NOMO-1 (cell line): Measurements from ENCODE around the gene IRF2BPL.
"Not testable (repeated sequence)": the region's sequence is repeated elsewhere in the genome, so short reads cannot be mapped to it uniquely, and the experiment has no call there.

Experiments used
- DNase-seq, 2 experiments: peaks; one replicate each; lab custom pipeline; 2025; ENCODE audit not compliant: unreplicated experiment in 2 of 2; lab: John Stamatoyannopoulos, UW

The IRF2BPL gene

GRCh38 chr14:77036484-77037214 lies 8.1 kb upstream of the IRF2BPL start:
- no peak for DNase-seq

- no peak for DNase-seq
Measured at GRCh38 chr14:77035267-77035666, 6.8 kb upstream of the IRF2BPL start.

- DNase-seq: peak; percentile 71 to 75
Measured at GRCh38 chr14:77033622-77034589, 5.4 kb upstream of the IRF2BPL start.

- DNase-seq: peak; percentile 77 to 84
Measured at GRCh38 chr14:77032844-77033621, 4.5 kb upstream of the IRF2BPL start.

- no peak for DNase-seq
Measured at GRCh38 chr14:77032491-77032843, 4.0 kb upstream of the IRF2BPL start.

GRCh38 chr14:77031759-77032490 lies 3.4 kb upstream of the IRF2BPL start:
- no peak for DNase-seq

GRCh38 chr14:77027538-77028383 lies 747 bp downstream of the IRF2BPL start:
- peak in 1 of 2 experiments; percentile 55 for DNase-seq

- peak; percentile 46 to 55 for DNase-seq
Measured at GRCh38 chr14:77026930-77027537, 1.5 kb downstream of the IRF2BPL start.

GRCh38 chr14:77026166-77026929 lies 2.2 kb downstream of the IRF2BPL start:
- no peak for DNase-seq

- no peak for DNase-seq
Measured at GRCh38 chr14:77025744-77026165, 2.8 kb downstream of the IRF2BPL start.

GRCh38 chr14:77024171-77024691 lies 4.3 kb downstream of the IRF2BPL start:
- no peak for DNase-seq

GRCh38 chr14:77023001-77023996 lies 5.2 kb downstream of the IRF2BPL start:
- no peak for DNase-seq

GRCh38 chr14:77022236-77022852 lies 6.2 kb downstream of the IRF2BPL start:
- no peak for DNase-seq

- DNase-seq: not testable (repeated sequence)
Measured at GRCh38 chr14:77021424-77021823, 7.1 kb downstream of the IRF2BPL start.

- DNase-seq: no peak
Measured at GRCh38 chr14:77018785-77019184, 9.7 kb downstream of the IRF2BPL start.

- no peak for DNase-seq
Measured at GRCh38 chr14:77017666-77018065, 10.8 kb downstream of the IRF2BPL start.
